GM21619 (cell line): ENCODE measurements around the gene ZNF77.
A peak's percentile ranks its signal among the peaks of the same experiment; 100 is the strongest.
"Not testable (repeated sequence)": the region's sequence is repeated elsewhere in the genome, so short reads cannot be mapped to it uniquely, and the experiment has no call there.

Experiments
- ATAC-seq: cut with Tn5 transposase; IDR thresholded peaks from one replicate; pipeline ENCODE4 v1.9.1; 2021; ENCODE audit not compliant: unreplicated experiment

ZNF77 gene

DNA sequence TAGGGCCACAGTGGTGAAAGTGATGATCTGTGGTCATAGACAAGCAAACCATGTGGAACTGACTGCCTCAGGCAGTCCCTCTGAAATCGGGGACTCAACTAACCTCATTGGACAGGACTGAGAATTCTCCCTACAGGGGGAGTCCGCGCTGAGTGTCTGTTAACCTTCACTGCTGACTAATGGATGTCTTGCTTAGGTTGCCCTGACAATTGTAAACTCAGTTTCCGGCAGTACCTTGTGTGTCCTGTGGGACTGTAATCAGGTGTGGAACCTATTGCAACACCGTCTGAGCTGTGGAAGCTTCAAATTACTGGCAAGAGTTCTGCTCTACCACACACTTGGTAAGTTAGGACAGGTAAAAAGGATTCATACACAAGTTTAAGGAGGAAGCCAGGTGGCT is 21.8 kb downstream of the ZNF77 start:
- ATAC-seq, result no peak

GRCh38 chr19:2917275-2918184 is 27.2 kb downstream of the ZNF77 start:
- ATAC-seq, result no peak

DNA sequence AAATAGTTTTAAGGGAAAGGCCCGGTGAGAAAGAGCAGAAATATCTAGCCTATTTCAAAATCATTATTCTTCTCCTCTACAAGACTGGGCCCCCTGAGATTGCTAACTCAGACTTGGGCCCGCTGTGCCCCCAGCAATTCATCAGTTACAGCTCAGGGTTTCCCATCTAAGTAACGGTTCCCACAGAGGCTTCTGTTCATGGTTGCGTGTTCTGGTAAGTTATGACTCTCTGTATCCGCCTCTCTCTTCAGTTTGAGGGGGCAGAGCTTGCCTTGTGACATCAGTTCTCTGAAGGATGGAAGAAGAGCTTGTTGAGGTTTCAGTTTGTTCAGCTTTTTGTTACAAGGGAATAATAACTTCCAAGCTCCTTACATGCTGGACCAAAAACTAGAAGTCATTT is 32.5 kb downstream of the ZNF77 start:
- ATAC-seq, result no peak

DNA sequence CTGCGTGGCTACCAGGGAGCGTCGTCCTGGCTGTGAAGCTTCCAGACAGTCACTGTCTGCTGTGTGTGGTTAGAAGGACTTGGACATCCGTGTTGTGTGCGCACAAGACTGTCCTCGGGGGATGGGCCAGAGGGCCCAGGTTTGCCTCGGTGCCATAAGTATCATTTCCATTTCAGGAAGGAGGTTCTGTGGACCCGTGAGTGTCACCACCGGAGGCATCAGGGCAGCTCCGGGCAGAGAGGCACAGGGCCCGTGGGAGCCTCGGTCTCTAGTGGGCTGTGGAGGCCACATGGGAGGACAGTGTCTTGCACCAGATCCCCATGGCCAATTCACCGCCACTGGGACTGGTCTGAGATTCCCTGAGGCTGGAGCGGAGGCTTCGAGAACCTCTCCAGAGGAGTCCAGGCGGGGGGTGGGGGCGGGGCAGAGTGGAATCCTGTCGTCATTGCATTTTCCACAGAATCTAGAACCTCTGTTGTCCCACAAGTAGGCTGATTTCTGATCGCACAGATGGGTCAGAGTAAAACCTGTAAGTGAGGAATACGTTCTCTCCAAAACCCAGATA is 38.1 kb downstream of the ZNF77 start:
- ATAC-seq, result no peak

DNA sequence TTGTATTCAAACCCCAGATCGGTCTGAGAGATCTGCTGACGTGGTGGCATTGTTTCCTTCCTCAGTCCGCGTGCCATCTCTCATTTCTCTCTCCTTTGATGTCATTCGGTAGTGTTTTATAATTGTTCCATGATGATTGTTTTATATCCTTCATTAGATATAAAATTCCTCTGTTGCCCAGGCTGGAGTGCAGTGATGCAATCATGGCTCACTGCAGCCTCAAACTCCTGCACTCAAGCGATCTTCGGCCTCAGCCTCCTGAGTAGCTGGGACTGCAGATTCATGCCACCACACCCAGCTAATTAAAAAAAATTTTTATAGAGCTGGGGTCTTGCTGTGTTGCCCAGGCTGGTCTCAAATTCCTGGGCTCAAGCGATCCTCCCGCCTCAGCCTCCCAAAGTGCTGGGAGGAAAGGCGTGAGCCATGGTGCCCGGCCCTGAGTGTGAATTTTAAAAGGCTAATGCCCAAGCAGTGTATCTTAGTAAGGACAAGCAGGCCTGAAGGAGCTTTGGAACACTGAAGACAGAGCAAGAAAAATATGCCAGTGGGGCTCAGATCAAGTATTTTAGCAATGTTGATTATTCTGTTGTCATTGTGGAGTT is 38.8 kb downstream of the ZNF77 start:
- ATAC-seq, result no peak

DNA sequence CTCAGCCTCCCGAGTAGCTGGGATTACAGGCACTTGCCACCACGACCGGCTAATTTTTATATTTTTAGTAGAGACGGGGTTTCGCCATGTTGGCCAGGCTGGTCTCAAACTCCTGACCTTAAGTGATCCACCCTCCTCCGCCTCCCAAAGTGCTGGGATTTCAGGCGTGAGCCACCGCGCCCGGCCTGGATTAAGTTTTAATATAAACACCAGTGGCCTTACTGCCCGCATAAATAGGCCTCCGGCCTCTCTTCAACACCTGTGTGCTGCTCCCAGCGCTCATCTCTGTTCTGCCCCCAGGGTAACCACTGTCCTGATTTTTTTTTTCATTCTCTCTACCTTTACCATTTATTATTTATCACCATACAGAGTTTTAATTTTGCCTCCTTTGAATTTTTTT is 41.4 kb downstream of the ZNF77 start:
- ATAC-seq, result not testable (repeated sequence)

DNA sequence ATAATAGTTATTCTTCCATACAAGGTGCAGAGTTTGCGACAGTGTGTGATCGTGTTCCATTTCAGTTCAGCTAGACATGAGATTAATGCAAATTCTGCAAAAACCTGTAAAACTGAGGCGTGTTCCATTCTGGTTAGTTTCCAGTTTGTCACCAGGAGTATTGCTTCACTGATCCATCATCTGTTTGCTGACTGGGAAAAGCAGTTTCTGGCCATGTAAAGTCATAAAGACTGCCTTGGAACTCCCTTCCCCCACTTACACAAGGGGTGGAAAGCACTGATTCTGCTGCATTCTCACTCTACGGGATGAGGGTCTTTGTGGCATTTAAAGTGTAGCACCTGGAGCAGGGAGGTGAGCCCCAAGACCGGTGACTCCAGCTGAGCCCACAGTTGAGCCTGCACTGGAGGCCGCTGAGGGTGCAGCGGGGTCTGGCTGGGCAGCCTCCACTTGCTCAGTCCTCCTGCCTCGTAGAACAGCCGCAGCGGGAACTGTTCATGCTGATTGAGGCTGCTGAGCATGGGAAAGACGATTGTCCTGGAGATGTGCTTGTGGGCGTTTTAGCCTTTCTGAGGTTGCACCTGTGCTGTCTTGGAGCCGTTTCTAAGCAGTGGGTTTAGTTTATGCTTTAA is 42.1 kb downstream of the ZNF77 start:
- ATAC-seq, result no peak

GRCh38 chr19:2900296-2901252 is 44.2 kb downstream of the ZNF77 start, which contains the start of gene ZNF57:
Gene ZNF57 (plus strand): TSS chr19:2900928. CDS start chr19:2901046, 118 bp downstream.
- peak; percentile 94 for ATAC-seq

DNA sequence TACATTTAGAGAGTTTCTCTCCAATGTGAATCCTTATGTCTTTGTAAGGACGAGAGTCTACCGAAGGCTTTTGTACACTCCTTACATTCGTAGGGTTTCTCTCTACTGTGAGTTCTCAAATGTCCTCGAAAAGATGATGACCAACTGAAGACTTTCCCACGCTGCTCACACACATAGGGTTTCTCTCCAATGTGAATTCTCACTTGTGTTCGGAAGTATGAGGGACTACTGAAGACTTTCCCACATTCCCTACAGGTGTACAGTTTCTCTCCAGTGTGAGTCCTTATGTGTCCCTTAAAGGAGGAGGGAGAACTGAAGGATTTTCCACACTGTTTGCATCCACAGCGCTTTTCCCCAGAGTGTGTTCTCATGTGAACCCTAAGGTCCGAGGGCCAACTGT is 48.1 kb downstream of the ZNF77 start:
- ATAC-seq, result no peak

DNA sequence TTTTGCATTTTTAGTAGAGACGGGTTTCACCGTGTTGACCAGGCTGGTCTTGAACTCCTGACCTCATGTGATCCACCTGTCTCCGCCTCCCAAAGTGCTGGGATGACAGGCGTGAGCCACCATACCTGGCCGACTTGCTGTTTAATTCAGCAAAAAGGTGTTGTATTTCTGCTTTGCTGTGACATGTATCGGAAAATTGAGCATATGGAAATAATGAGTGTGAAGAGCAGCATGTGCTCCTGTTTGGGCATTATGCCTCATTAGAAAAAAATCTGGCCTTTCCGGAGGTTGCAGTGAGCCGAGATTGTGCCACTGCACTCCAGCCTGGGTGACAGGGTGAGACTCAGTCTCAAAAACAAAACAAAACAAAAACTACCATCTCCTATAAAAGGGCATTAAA is 54.2 kb downstream of the ZNF77 start:
- ATAC-seq, result not testable (repeated sequence)

- no peak for ATAC-seq
These were observed 56.0 kb downstream of the ZNF77 start for GRCh38 chr19:2888731-2889224.

GRCh38 chr19:2887391-2887914 is 57.3 kb downstream of the ZNF77 start:
- no peak for ATAC-seq

GRCh38 chr19:2885736-2886135 is 59.0 kb downstream of the ZNF77 start:
- no peak for ATAC-seq

DNA sequence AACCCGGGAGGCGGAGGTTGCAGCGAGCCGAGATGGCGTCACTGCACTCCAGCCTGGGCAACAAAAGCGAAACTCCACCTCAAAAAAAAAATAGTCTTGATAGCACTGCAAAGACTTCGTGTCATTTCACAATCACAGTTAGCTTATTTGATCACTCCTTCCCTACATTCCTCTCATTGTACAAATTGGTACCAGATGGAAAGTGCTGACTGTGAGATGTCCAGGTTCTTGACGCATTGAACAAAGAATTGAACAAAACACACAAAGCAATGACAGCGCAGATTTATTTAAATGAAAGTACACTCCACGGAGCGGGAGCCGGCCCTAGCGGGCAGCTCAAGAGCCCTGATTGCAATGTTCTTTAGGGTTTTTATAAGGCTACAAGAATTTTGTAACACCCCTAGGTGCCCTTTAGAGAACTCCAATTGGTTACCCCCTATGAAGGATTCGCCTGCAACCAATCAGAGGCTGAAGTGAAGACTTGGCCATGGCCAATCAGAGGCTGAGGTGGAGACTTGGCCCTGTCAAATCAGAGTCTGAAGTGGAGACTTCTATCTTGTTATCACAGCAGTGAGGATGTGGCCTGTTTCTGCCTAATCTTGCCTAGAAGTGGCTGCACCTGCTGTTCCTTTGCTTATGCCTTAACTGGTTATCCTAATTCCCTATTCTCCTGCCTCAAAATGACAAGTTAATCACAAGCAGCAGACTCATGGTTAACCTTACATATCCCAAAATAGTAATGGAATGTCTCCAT is 60.9 kb downstream of the ZNF77 start:
- no peak for ATAC-seq
